ENCODE results near the gene RNU5D-1. TPM values are rescaled to one million over a fixed set of nuclear protein-coding genes. Genes with fewer than 3 reads are reported as not detected.
"Not testable (repeated sequence)": the region's sequence is repeated elsewhere in the genome, so short reads cannot be mapped to it uniquely, and the experiment has no call there.

Gene RNU5D-1
- total and polyA plus RNA-seq, 2 donors from 2014 or later, result not detected

GRCh38 chr1:44775930-44776729 is 45.2 kb upstream of the RNU5D-1 start:
- DNase-seq (peak in 2 of 5 donors; percentile 27 to 85), FAIRE-seq (no peak)
- Histone ChIP-seq H3K9me3 (ENCODE audit: control insufficient read depth in 2 of 3, insufficient read depth in 1 of 3, low read length in 3 of 3) (no peaks in the 10 kb centered on the region), H3K4me3 (ENCODE audit: low read length in 3 of 3) (peak overlapping the region; percentile 84 to 98 (median 97)), H3K4me1 (ENCODE audit: control insufficient read depth in 2 of 3, insufficient read depth in 2 of 3, low read depth in 1 of 3, low read length in 3 of 3) (peaks cover 0 to 6% (median 6%) of the 10 kb centered on the region in 3 donors), H3K27me3 (ENCODE audit: control insufficient read depth, insufficient read depth, low read length) (no peaks in the 10 kb centered on the region), H3K27ac (ENCODE audit: low read depth in 2 of 2, low read length in 2 of 2) (peak overlapping the region; percentile 96 to 97), H3K9ac (ENCODE audit: low read length in 3 of 3) (peak overlapping the region; percentile 57 to 98 (median 94)), H3K36me3 (ENCODE audit: control insufficient read depth in 2 of 3, insufficient read depth in 3 of 3, low read length in 3 of 3) (peaks cover 4 to 17% (median 6%) of the 10 kb centered on the region in 3 donors)
- intact Hi-C loops (cut with DNase I), result no loop called here
- no peak for TF ChIP-seq CTCF (IDR thresholded peaks at IDR 0.05; ENCODE audit: borderline replicate concordance, extremely low read depth, insufficient read depth)

- Histone ChIP-seq H3K9ac (ENCODE audit: low read length in 3 of 3) (peak within 1 kb of the TSS; percentile 92 to 98 (median 94)), H3K27me3 (ENCODE audit: control insufficient read depth, insufficient read depth, low read length) (no peaks in the 10 kb centered on the region), H3K9me3 (ENCODE audit: control insufficient read depth in 2 of 3, insufficient read depth in 1 of 3, low read length in 3 of 3) (no peaks in the 10 kb centered on the region), H3K4me1 (ENCODE audit: control insufficient read depth in 2 of 3, insufficient read depth in 2 of 3, low read depth in 1 of 3, low read length in 3 of 3) (peaks cover 0 to 6% (median 6%) of the 10 kb centered on the region in 3 donors), H3K4me3 (ENCODE audit: low read length in 3 of 3) (peak within 1 kb of the TSS; percentile 84 to 98 (median 97)), H3K27ac (ENCODE audit: low read depth in 2 of 2, low read length in 2 of 2) (peak within 1 kb of the TSS; percentile 96 to 97), H3K36me3 (ENCODE audit: control insufficient read depth in 2 of 3, insufficient read depth in 3 of 3, low read length in 3 of 3) (peaks cover 4 to 16% (median 5%) of the 10 kb centered on the region in 3 donors)
- FAIRE-seq (no peak), DNase-seq (peak; percentile 94 to 98 (median 96))
- TF ChIP-seq CTCF (IDR thresholded peaks at IDR 0.05; ENCODE audit: borderline replicate concordance, extremely low read depth, insufficient read depth), result no peak
- intact Hi-C loops (cut with DNase I), result no loop called here
Observed at GRCh38 chr1:44775078-44775929, 44.3 kb upstream of the RNU5D-1 start, which contains the start of gene RPS8. Gene RPS8, plus strand, starts transcription at chr1:44775540. Its CDS starts 57 bp downstream, at chr1:44775597.

GRCh38 chr1:44766421-44766820 is 35.5 kb upstream of the RNU5D-1 start:
- H3K27me3 ChIP-seq (ENCODE audit: control insufficient read depth, insufficient read depth, low read length); H3K9me3 ChIP-seq (ENCODE audit: control insufficient read depth in 2 of 3, insufficient read depth in 1 of 3, low read length in 3 of 3); FAIRE-seq; H3K4me3 ChIP-seq (ENCODE audit: low read length in 3 of 3); H3K27ac ChIP-seq (ENCODE audit: low read depth in 2 of 2, low read length in 2 of 2); H3K36me3 ChIP-seq (ENCODE audit: control insufficient read depth in 2 of 3, insufficient read depth in 3 of 3, low read length in 3 of 3); H3K4me1 ChIP-seq (ENCODE audit: control insufficient read depth in 2 of 3, insufficient read depth in 2 of 3, low read depth in 1 of 3, low read length in 3 of 3); intact Hi-C loops (cut with DNase I); H3K9ac ChIP-seq (ENCODE audit: low read length in 3 of 3); DNase-seq: not testable (repeated sequence)

- TF ChIP-seq CTCF (IDR thresholded peaks at IDR 0.05; ENCODE audit: borderline replicate concordance, extremely low read depth, insufficient read depth), result no peak
Observed at GRCh38 chr1:44760876-44761275, 29.9 kb upstream of the RNU5D-1 start.

More at GRCh38 chr1:44760876-44761275, 29.9 kb upstream of the RNU5D-1 start:
- intact Hi-C loops (cut with DNase I), result no loop called here
- H3K27me3 ChIP-seq (ENCODE audit: control insufficient read depth, insufficient read depth, low read length), result no peaks in the 10 kb centered on the region
- DNase-seq, result no peak
- no peak for FAIRE-seq
- H3K4me1 ChIP-seq (ENCODE audit: control insufficient read depth in 2 of 3, insufficient read depth in 2 of 3, low read depth in 1 of 3, low read length in 3 of 3), result no peaks in the 10 kb centered on the region
- no peak overlapping the region for H3K4me3 ChIP-seq (ENCODE audit: low read length in 3 of 3)
- no peaks in the 10 kb centered on the region for H3K9me3 ChIP-seq (ENCODE audit: control insufficient read depth in 2 of 3, insufficient read depth in 1 of 3, low read length in 3 of 3)
- no peak overlapping the region for H3K9ac ChIP-seq (ENCODE audit: low read length in 3 of 3)
- no peaks in the 10 kb centered on the region for H3K36me3 ChIP-seq (ENCODE audit: control insufficient read depth in 2 of 3, insufficient read depth in 3 of 3, low read length in 3 of 3)
- H3K27ac ChIP-seq (ENCODE audit: low read depth in 2 of 2, low read length in 2 of 2), result no peak overlapping the region

Measured in kidney (tissue), 14 donors.